BE2C (cell line): ENCODE data around the gene ITGA7.
A peak's percentile ranks its signal among the peaks of the same experiment; 100 is the strongest.

Source experiments
- DNase-seq: peaks from one replicate; pipeline ENCODE4 v3.0.0-alpha.2; 2020
- H3K27me3 ChIP-seq: fragments of 250-450 bp; sonication (Bioruptor Pico); 2 replicates; pipeline ENCODE4 v1.5.1; 2020; ENCODE audit warnings: mild to moderate bottlenecking
- H3K36me3 ChIP-seq: fragments of 250-450 bp; sonication (Bioruptor Pico); 2 replicates; pipeline ENCODE4 v1.5.1; 2020; ENCODE audit warnings: mild to moderate bottlenecking
- H3K4me1 ChIP-seq: fragments of 250-450 bp; sonication (Bioruptor Pico); 2 replicates; pipeline ENCODE4 v1.5.1; 2020
- H3K4me3 ChIP-seq: 2 replicates; pipeline ENCODE4 v1.5.1; 2011; ENCODE audit warnings: low read depth, low read length
- H3K9me3 ChIP-seq: fragments of 250-450 bp; sonication (Bioruptor Pico); 2 replicates; pipeline ENCODE4 v1.5.1; 2020
- CTCF ChIP-seq: IDR thresholded peaks from 2 replicates; pipeline ENCODE4 v1.5.1; 2012; ENCODE audit warnings: mild to moderate bottlenecking, low read depth, low read length

The ITGA7 gene

GRCh38 chr12:55684761-55685370 is 22.8 kb downstream of the ITGA7 start:
- TF ChIP-seq CTCF = no peak
- peaks cover 21% of the 10 kb centered on the region for H3K27me3 ChIP-seq
- DNase-seq = no peak

GRCh38 chr12:55683676-55684075 is 24.0 kb downstream of the ITGA7 start:
- Histone ChIP-seq H3K9me3 (no peaks in the 10 kb centered on the region), H3K4me1 (no peaks in the 10 kb centered on the region), H3K36me3 (no peaks in the 10 kb centered on the region), H3K4me3 (no peak overlapping the region), H3K27me3 (peaks cover 31% of the 10 kb centered on the region)
- no peak for DNase-seq
- no peak for TF ChIP-seq CTCF

More at GRCh38 chr12:55684761-55685370, 22.8 kb downstream of the ITGA7 start:
- no peak overlapping the region for H3K4me3 ChIP-seq
- H3K36me3 ChIP-seq = no peaks in the 10 kb centered on the region
- H3K9me3 ChIP-seq = no peaks in the 10 kb centered on the region
- H3K4me1 ChIP-seq = no peaks in the 10 kb centered on the region

- no peaks in the 10 kb centered on the region for H3K9me3 ChIP-seq
- H3K4me1 ChIP-seq = no peaks in the 10 kb centered on the region
- TF ChIP-seq CTCF = no peak
- H3K36me3 ChIP-seq = no peaks in the 10 kb centered on the region
- H3K4me3 ChIP-seq = no peak overlapping the region
- DNase-seq = no peak
- peaks cover 31% of the 10 kb centered on the region for H3K27me3 ChIP-seq
Measured at GRCh38 chr12:55682087-55682796, 25.5 kb downstream of the ITGA7 start.

- Histone ChIP-seq H3K27me3 (peaks cover 37% of the 10 kb centered on the region), H3K4me1 (no peaks in the 10 kb centered on the region), H3K9me3 (no peaks in the 10 kb centered on the region), H3K36me3 (no peaks in the 10 kb centered on the region), H3K4me3 (no peak overlapping the region)
- DNase-seq = peak; percentile 24
- TF ChIP-seq CTCF = peak; percentile 50
Measured at GRCh38 chr12:55681142-55682077, 26.3 kb downstream of the ITGA7 start.

GRCh38 chr12:55679691-55680090 is 28.0 kb downstream of the ITGA7 start:
- no peak for TF ChIP-seq CTCF
- Histone ChIP-seq H3K4me3 (no peak overlapping the region), H3K27me3 (peaks cover 47% of the 10 kb centered on the region), H3K9me3 (no peaks in the 10 kb centered on the region), H3K36me3 (no peaks in the 10 kb centered on the region), H3K4me1 (no peaks in the 10 kb centered on the region)
- no peak for DNase-seq
